PFSK-1 (cell line): ENCODE results near the gene ZC3H11A.

ENCODE experiments used
- FOXP2 ChIP-seq: optimal IDR thresholded peaks from 2 replicates; pipeline ENCODE3; 2011; ENCODE audit warnings: borderline replicate concordance, control low read depth, inconsistent platforms; ENCODE audit not compliant: insufficient read depth; ENCODE audit errors: extremely low read length, extremely low read depth
- POLR2AphosphoS5 ChIP-seq: IDR thresholded peaks from 2 replicates; pipeline ENCODE4 v1.6.1; 2012; ENCODE audit warnings: low read depth, mild to moderate bottlenecking, control low read depth, low read length, moderate library complexity
- SIN3A ChIP-seq: IDR thresholded peaks from 2 replicates; pipeline ENCODE4 v1.6.1; 2012; ENCODE audit warnings: mild to moderate bottlenecking, low read length, moderate library complexity, borderline replicate concordance; ENCODE audit not compliant: insufficient read depth
- TAF1 ChIP-seq: IDR thresholded peaks from 2 replicates; pipeline ENCODE4 v1.6.1; 2012; ENCODE audit warnings: low read length, control low read depth, borderline replicate concordance; ENCODE audit not compliant: insufficient read depth
- TF ChIP-seq, protein P1 (sequence below), 2 experiments: IDR thresholded peaks; 2 replicates each; pipeline versions ENCODE4 v1.6.1 to v1.8.0; 2011 to 2012; ENCODE audit warnings: low read depth in 2 of 2, low read length in 2 of 2, control low read depth in 1 of 2, inconsistent platforms in 1 of 2, mild to moderate bottlenecking in 1 of 2, moderate library complexity in 1 of 2; ENCODE audit not compliant: insufficient read depth in 1 of 2

ZC3H11A gene

DNA sequence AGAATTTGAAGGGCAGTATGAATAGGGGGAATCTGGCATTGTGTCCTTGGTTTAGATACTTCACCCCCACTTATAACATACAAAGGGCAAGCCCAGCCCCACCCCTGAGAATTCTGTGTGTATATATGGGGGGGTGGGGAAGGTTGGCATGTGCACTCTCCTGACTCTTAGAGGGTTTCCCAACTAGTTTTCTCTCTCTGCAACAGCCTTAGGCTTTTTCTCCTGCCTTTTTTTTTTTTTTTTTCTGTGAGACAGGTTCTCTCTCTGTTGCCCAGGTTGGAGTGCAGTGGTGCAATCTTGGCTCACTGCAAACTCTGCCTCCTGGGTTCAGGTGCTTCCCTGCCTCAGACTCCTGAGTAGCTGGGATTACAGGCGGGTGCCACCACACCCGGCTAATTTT is 2.9 kb upstream of the ZC3H11A start:
- TF ChIP-seq SIN3A (no peak), FOXP2 (no peak), POLR2AphosphoS5 (no peak), TAF1 (no peak)
- TF ChIP-seq, protein P1, sequence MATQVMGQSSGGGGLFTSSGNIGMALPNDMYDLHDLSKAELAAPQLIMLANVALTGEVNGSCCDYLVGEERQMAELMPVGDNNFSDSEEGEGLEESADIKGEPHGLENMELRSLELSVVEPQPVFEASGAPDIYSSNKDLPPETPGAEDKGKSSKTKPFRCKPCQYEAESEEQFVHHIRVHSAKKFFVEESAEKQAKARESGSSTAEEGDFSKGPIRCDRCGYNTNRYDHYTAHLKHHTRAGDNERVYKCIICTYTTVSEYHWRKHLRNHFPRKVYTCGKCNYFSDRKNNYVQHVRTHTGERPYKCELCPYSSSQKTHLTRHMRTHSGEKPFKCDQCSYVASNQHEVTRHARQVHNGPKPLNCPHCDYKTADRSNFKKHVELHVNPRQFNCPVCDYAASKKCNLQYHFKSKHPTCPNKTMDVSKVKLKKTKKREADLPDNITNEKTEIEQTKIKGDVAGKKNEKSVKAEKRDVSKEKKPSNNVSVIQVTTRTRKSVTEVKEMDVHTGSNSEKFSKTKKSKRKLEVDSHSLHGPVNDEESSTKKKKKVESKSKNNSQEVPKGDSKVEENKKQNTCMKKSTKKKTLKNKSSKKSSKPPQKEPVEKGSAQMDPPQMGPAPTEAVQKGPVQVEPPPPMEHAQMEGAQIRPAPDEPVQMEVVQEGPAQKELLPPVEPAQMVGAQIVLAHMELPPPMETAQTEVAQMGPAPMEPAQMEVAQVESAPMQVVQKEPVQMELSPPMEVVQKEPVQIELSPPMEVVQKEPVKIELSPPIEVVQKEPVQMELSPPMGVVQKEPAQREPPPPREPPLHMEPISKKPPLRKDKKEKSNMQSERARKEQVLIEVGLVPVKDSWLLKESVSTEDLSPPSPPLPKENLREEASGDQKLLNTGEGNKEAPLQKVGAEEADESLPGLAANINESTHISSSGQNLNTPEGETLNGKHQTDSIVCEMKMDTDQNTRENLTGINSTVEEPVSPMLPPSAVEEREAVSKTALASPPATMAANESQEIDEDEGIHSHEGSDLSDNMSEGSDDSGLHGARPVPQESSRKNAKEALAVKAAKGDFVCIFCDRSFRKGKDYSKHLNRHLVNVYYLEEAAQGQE (IDR thresholded peaks at IDR 0.05; ENCODE audit: insufficient read depth in 1 of 2, low read depth in 2 of 2, low read length in 2 of 2): no peak

- TF ChIP-seq, protein P1 (IDR thresholded peaks at IDR 0.05; ENCODE audit: insufficient read depth in 1 of 2, low read depth in 2 of 2, low read length in 2 of 2): no peak
- TF ChIP-seq POLR2AphosphoS5 (no peak), SIN3A (no peak), TAF1 (no peak), FOXP2 (no peak)
These were observed 521 bp upstream of the ZC3H11A start for GRCh38 chr1:203794764-203795440.

GRCh38 chr1:203796236-203796605 is 798 bp downstream of the ZC3H11A start:
- TF ChIP-seq, protein P1 (IDR thresholded peaks at IDR 0.05; ENCODE audit: insufficient read depth in 1 of 2, low read depth in 2 of 2, low read length in 2 of 2): no peak
- TF ChIP-seq TAF1 (no peak), SIN3A (no peak), FOXP2 (no peak), POLR2AphosphoS5 (no peak)

DNA sequence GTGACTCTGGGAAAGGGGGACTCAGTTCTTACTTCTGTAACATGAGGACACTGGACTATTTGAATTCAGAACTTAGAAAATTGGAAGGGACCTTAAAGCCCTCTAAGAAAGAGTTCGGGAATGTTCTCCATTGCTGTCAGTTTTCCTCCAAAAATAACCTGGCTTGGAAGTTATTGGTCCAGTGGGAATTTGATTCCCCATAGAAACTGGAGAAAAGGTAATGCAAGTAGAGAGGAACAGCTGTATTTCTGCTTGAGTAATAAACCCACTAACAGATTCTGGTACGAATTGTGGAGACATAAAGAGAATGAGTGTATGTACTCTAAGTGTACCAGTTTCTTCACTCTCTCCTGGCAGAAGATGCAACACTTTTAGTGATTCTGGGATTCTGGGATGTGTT is 1.8 kb downstream of the ZC3H11A start:
- TF ChIP-seq POLR2AphosphoS5: no peak
- no peak for TF ChIP-seq SIN3A
- TF ChIP-seq TAF1: no peak
- TF ChIP-seq, protein P1 (IDR thresholded peaks at IDR 0.05; ENCODE audit: insufficient read depth in 1 of 2, low read depth in 2 of 2, low read length in 2 of 2): no peak
- no peak for TF ChIP-seq FOXP2
